Spleen (tissue), 11 donors: ENCODE data around the gene TENM4. TPM values are rescaled to one million over a fixed set of nuclear protein-coding genes. Genes with fewer than 3 reads are reported as not detected.
A peak's percentile ranks its signal among the peaks of the same experiment; 100 is the strongest.

ENCODE experiments used
- DNase-seq: peaks from one replicate; pipeline ENCODE4 v3.0.0-alpha.2; 2020
- H3K27ac ChIP-seq, 8 donors: fragments of 200-600 bp; sonication (generic) in 7 of 8; 1 replicate in 4 of 8; 2 replicates in 4 of 8; pipeline versions ENCODE4 v1.5.0 to v1.8.0; 2016 to 2021; ENCODE audit warnings: inconsistent platforms in 4 of 8, mild to moderate bottlenecking in 4 of 8, moderate library complexity in 1 of 8
- H3K27me3 ChIP-seq, 7 donors: fragments of 200-600 bp; sonication (generic) in 6 of 7; replicated peaks in 1 of 7; 1 replicate in 4 of 7; 2 replicates in 3 of 7; pipeline versions ENCODE4 v1.5.0 to v1.8.0; 2016 to 2021; ENCODE audit warnings: inconsistent platforms in 3 of 7, mild to moderate bottlenecking in 1 of 7
- H3K36me3 ChIP-seq, 6 donors: fragments of 200-600 bp; sonication (generic) in 5 of 6; 1 replicate in 4 of 6; 2 replicates in 2 of 6; pipeline versions ENCODE4 v1.5.0 to v1.8.0; 2016 to 2021; ENCODE audit warnings: inconsistent platforms in 2 of 6
- H3K4me1 ChIP-seq, 6 donors: fragments of 200-600 bp; sonication (generic) in 5 of 6; 1 replicate in 3 of 6; 2 replicates in 3 of 6; pipeline versions ENCODE4 v1.5.0 to v1.8.0; 2016 to 2021; ENCODE audit warnings: inconsistent platforms in 3 of 6
- H3K4me3 ChIP-seq, 8 donors: fragments of 200-600 bp; sonication (generic) in 7 of 8; 1 replicate in 4 of 8; 2 replicates in 4 of 8; pipeline versions ENCODE4 v1.5.0 to v1.8.0; 2016 to 2021; ENCODE audit warnings: inconsistent platforms in 4 of 8, mild to moderate bottlenecking in 4 of 8, moderate library complexity in 2 of 8
- H3K9me3 ChIP-seq, 8 donors: fragments of 200-600 bp; sonication (generic) in 7 of 8; 1 replicate in 4 of 8; 2 replicates in 4 of 8; pipeline versions ENCODE4 v1.5.0 to v1.8.0; 2016 to 2021; ENCODE audit warnings: inconsistent platforms in 4 of 8
- POLR2A ChIP-seq, 3 donors: fragments of 450-650 bp; IDR thresholded peaks; one replicate each; pipeline ENCODE4 v1.5.1; 2017; ENCODE audit warnings: antibody characterized with exemption in 3 of 3, mild to moderate bottlenecking in 1 of 3
- POLR2AphosphoS5 ChIP-seq, 3 donors: sonication (generic); formaldehyde crosslinking; IDR thresholded peaks; one replicate each; pipeline ENCODE4 v1.5.1; 2017; ENCODE audit warnings: antibody characterized with exemption in 3 of 3
- WGBS, 5 donors: extraction: QIAGEN DNeasy Blood & Tissue Kit in 3 of 5; methylation state at CpG; one replicate each; pipeline versions ENCODE4 v1.1.5 to v1.1.7; 2013 to 2018; 5-methylcytosine and 5-hydroxymethylcytosine counted together
- intact Hi-C: fragments of 100-400 bp; cut with DNase I; formaldehyde crosslinking; loops from one replicate; pipeline ENCODE4 v1.15.0; 2023; ENCODE audit warnings: low total_unique reads
- polyA plus RNA-seq, 3 donors: library from polyadenylated mRNA; stranded (reverse); fragments of 200-250 nt; gene quantifications; one replicate each; pipeline ENCODE4 v1.2.1, GENCODE V29; 2013
- total RNA-seq, 7 donors: library from RNA; depleted of rRNA in 3 of 7; stranded (reverse); fragments of >200 nt in 3 of 7; fragmentation: NEBNext Ultra II Directional in 4 of 7; extraction: Animal tissue kit (Norgen Biotek cat#: 25700) in 4 of 7; gene quantifications; one replicate each; pipeline versions ENCODE4 v1.1.0 to v1.2.1, GENCODE V29; 2016 to 2021
- TF ChIP-seq, protein P1 (sequence below), 11 experiments: fragments of 200-600 bp in 7 of 11; fragments of 450-650 bp in 4 of 11; sonication (generic) in 4 of 11; IDR thresholded peaks in 8 of 11; conservative IDR thresholded peaks in 3 of 11; 1 replicate in 7 of 11; 2 replicates in 4 of 11; pipeline versions ENCODE4 v1.4.0 to v1.8.0; 2016 to 2021; ENCODE audit warnings: antibody characterized with exemption in 11 of 11, inconsistent platforms in 4 of 11, mild to moderate bottlenecking in 1 of 11
- donor health status: healthy with polysubstance abuse.
- donor health status: DM: no; HTN: no; CAD: no; lungs with moderate emphysema.
- donor health status: DM: no; HTN: no; CAD: no.
- donor health status: Bipolar disorder and iron deficiency.
- donor health status: healthy.
- donor health status: DM: no; HTN: no; CAD: no.
- donor health status: DM: yes; HTN: yes; CAD: no.

TENM4 gene
- total and polyA plus RNA-seq, 10 donors, result 0.09 to 4.5 (median 1.2) TPM

DNA sequence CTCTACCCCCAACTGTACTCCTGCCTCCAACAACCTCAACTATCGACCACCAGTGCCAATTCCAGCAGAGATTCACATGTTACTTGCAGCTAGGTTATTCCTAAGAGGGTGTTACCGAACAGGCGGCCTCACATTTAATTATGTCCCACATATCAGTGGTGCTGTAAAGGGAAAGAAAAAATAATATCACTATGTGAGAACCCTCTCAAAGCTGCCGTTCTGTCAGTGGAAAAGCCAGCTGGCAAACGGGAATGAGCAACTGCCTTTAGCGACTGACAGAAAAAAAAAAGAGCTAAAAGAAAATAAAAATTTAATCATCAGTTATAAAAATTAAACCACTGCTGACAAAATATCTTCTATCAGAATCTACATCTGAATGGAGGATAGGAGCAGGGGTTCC, 595.3 kb downstream of the TENM4 start:
- Histone ChIP-seq H3K27me3 (peaks cover 0 to 37% (median 0%) of the 10 kb centered on the region in 7 donors), H3K36me3 (no peaks in the 10 kb centered on the region), H3K4me1 (no peaks in the 10 kb centered on the region), H3K9me3 (no peaks in the 10 kb centered on the region), H3K27ac (no peak overlapping the region), H3K4me3 (no peak overlapping the region)
- intact Hi-C loops, result no loop called here
- WGBS, 5 donors, result 87 to 93% (median 90%) methylated on average over 6 of the region's 6 CpGs
- no peak for DNase-seq
- TF ChIP-seq POLR2AphosphoS5 (IDR thresholded peaks at IDR 0.05), result no peak
- TF ChIP-seq, protein P1, sequence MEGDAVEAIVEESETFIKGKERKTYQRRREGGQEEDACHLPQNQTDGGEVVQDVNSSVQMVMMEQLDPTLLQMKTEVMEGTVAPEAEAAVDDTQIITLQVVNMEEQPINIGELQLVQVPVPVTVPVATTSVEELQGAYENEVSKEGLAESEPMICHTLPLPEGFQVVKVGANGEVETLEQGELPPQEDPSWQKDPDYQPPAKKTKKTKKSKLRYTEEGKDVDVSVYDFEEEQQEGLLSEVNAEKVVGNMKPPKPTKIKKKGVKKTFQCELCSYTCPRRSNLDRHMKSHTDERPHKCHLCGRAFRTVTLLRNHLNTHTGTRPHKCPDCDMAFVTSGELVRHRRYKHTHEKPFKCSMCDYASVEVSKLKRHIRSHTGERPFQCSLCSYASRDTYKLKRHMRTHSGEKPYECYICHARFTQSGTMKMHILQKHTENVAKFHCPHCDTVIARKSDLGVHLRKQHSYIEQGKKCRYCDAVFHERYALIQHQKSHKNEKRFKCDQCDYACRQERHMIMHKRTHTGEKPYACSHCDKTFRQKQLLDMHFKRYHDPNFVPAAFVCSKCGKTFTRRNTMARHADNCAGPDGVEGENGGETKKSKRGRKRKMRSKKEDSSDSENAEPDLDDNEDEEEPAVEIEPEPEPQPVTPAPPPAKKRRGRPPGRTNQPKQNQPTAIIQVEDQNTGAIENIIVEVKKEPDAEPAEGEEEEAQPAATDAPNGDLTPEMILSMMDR (IDR thresholded peaks at IDR 0.05 in 8 of 11, conservative IDR thresholded peaks at IDR 0.05 in 3 of 11), result no peak
- no peak for TF ChIP-seq POLR2A (IDR thresholded peaks at IDR 0.05)

DNA sequence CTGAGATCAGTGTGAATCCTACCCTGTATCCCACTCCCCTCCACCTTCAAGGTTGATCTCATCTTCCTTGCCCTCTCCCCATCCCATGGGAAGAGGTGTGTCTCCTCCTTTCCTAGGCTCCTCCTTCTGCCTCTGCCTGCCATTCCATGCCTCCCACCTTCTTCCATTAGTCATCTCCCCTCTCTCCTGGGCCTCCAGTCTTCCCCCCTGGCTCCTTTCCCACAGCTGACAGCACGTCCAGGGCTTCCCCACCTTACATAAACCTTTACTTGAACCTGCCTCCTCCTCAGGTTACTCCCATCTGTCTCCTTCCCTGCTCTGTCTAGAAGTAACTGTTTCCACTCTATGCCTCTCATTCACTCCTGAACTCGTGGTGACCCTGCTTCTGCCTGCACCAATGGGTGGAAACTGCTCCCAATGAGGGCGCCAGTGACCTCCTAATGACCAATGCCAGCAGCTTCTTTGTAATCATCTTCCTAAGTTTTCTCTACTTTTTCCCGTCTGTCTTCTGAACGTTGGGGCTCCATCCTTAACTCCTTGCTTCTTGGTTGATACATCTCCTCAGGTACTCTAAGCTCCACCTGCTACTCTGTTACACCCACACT, 599.3 kb downstream of the TENM4 start:
- WGBS, 5 donors, result 53 to 63% (median 59%) methylated on average over 5 of the region's 5 CpGs
- no peaks in the 10 kb centered on the region for H3K9me3 ChIP-seq
- no peak overlapping the region for H3K27ac ChIP-seq
- peaks cover 0 to 34% (median 0%) of the 10 kb centered on the region in 7 donors for H3K27me3 ChIP-seq
- H3K4me1 ChIP-seq, result no peaks in the 10 kb centered on the region
- TF ChIP-seq POLR2A (IDR thresholded peaks at IDR 0.05), result no peak
- TF ChIP-seq POLR2AphosphoS5 (IDR thresholded peaks at IDR 0.05), result no peak
- TF ChIP-seq, protein P1 (IDR thresholded peaks at IDR 0.05 in 8 of 11, conservative IDR thresholded peaks at IDR 0.05 in 3 of 11), result no peak
- H3K36me3 ChIP-seq, result no peaks in the 10 kb centered on the region
- H3K4me3 ChIP-seq, result no peak overlapping the region
- DNase-seq, result no peak
- intact Hi-C loops, result no loop called here

GRCh38 chr11:78840623-78841022, 600.2 kb downstream of the TENM4 start:
- TF ChIP-seq, protein P1 (IDR thresholded peaks at IDR 0.05 in 8 of 11, conservative IDR thresholded peaks at IDR 0.05 in 3 of 11), result no peak
- TF ChIP-seq POLR2AphosphoS5 (IDR thresholded peaks at IDR 0.05) (no peak), POLR2A (IDR thresholded peaks at IDR 0.05) (no peak)
- DNase-seq, result no peak
- H3K9me3 ChIP-seq, result no peaks in the 10 kb centered on the region
- H3K27me3 ChIP-seq, result peaks cover 0 to 34% (median 0%) of the 10 kb centered on the region in 7 donors
- 76 to 88% (median 78%) methylated on average over 4 of the region's 4 CpGs for WGBS, 5 donors
- peak overlapping the region in 2 of 8 donors; percentile 4 to 21 for H3K27ac ChIP-seq
- H3K4me3 ChIP-seq, result no peak overlapping the region
- intact Hi-C loops, result no loop called here
- H3K4me1 ChIP-seq, result no peaks in the 10 kb centered on the region
- no peaks in the 10 kb centered on the region for H3K36me3 ChIP-seq

DNA sequence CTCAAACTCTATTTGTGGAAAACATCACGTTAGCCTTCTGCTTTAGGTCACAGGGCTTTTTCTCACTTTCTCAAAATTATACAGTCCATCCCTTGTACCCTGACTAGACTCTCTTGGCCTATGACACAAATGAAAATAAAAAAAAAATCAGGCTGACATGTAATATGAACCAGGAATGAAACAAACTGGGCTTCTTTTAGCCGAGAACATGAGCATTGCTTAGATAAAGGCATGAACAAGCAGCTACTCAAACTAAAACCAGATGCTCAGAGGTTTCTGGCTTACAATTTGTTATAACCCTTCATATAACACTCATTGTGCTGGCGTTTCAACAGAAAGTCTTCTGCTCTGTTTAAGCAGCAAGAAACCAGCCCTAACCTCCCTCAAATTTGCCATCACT, 600.6 kb downstream of the TENM4 start:
- WGBS, 5 donors, result 74 to 86% (median 83%) methylated on average over 3 of the region's 3 CpGs

More for the DNA sequence above, 600.6 kb downstream of the TENM4 start:
- Histone ChIP-seq H3K27me3 (peaks cover 0 to 34% (median 0%) of the 10 kb centered on the region in 7 donors), H3K4me3 (no peak overlapping the region), H3K4me1 (no peaks in the 10 kb centered on the region), H3K27ac (peak overlapping the region in 2 of 8 donors; percentile 4 to 21), H3K36me3 (no peaks in the 10 kb centered on the region), H3K9me3 (no peaks in the 10 kb centered on the region)
- intact Hi-C loops, result no loop called here
- DNase-seq, result no peak
- TF ChIP-seq POLR2A (IDR thresholded peaks at IDR 0.05) (no peak), POLR2AphosphoS5 (IDR thresholded peaks at IDR 0.05) (no peak)
- TF ChIP-seq, protein P1 (IDR thresholded peaks at IDR 0.05 in 8 of 11, conservative IDR thresholded peaks at IDR 0.05 in 3 of 11), result no peak
